ENCODE data around the gene C20orf141. TPM values are rescaled to one million over a fixed set of nuclear protein-coding genes. Genes with fewer than 3 reads are reported as not detected.

Gene C20orf141
- total RNA-seq, 1 experiment from 2014 or later = not detected

GRCh38 chr20:2798814-2799213, 16.0 kb upstream of the C20orf141 start:
- no peak overlapping the region for H3K18ac ChIP-seq (ENCODE audit: insufficient read length, low read depth, low read length)
- Mint-ChIP-seq H3K4me1 (peaks cover 25 to 29% of the 10 kb centered on the region in 2 experiments), H3K27ac (peak overlapping the region in 1 of 3 experiments; percentile 79; a peak in 2 of 7 replicates), H3K36me3 (ENCODE audit: insufficient read depth in 1 of 3, low read depth in 3 of 3) (peaks cover 23 to 61% (median 38%) of the 10 kb centered on the region in 3 experiments), H3K27me3 (ENCODE audit: low read depth) (peaks cover 26% of the 10 kb centered on the region), H3K9me3 (no peaks in the 10 kb centered on the region; a peak in 1 of 5 replicates), H3K4me3 (peak overlapping the region; percentile 98 to 99)
- no peak overlapping the region for H2BK20ac ChIP-seq (ENCODE audit: low read depth, low read length, poor library complexity, severe bottlenecking)
- H3K79me1 ChIP-seq (ENCODE audit: insufficient read depth, low read depth, low read length, poor library complexity, severe bottlenecking) = no peaks in the 10 kb centered on the region
- no peak overlapping the region for H3K27ac ChIP-seq (ENCODE audit: insufficient read length, low read depth, low read length)
- H3K9ac ChIP-seq (ENCODE audit: extremely low read depth, insufficient read length, low read length) = no peak overlapping the region
- peaks cover 15% of the 10 kb centered on the region for H3K27me3 ChIP-seq (ENCODE audit: insufficient read depth, low read length)
- peak; percentile 73 for DNase-seq
- H3K4ac ChIP-seq (ENCODE audit: low read depth, low read length) = no peak overlapping the region
- no peak overlapping the region for H4K5ac ChIP-seq (ENCODE audit: insufficient read length, low read depth, low read length)
- H3K23ac ChIP-seq (ENCODE audit: insufficient read length, low read depth, low read length) = no peak overlapping the region
- no CpG with 5 or more reads among the region's 6 CpGs for WGBS (ENCODE audit: extremely low coverage, insufficient read length, low lambda C conversion rate)
- no peak overlapping the region for H3K14ac ChIP-seq (ENCODE audit: insufficient read depth, low read length)
- H2AFZ ChIP-seq (ENCODE audit: low read length) = no peak overlapping the region
- no peak overlapping the region for H2BK120ac ChIP-seq (ENCODE audit: low read depth, low read length, poor library complexity, severe bottlenecking)
- TF ChIP-seq CTCF (conservative IDR thresholded peaks at IDR 0.05) = no peak
- H2AK5ac ChIP-seq (ENCODE audit: insufficient read length, low read length) = no peak overlapping the region
- H3K23me2 ChIP-seq (ENCODE audit: insufficient read length, low read depth, low read length, poor library complexity, severe bottlenecking) = peaks cover 7% of the 10 kb centered on the region
- no peaks in the 10 kb centered on the region for H3K9me3 ChIP-seq (ENCODE audit: control insufficient read depth, low read depth, low read length)
- H2BK5ac ChIP-seq (ENCODE audit: insufficient read length, low read length) = no peak overlapping the region
- H4K8ac ChIP-seq (replicated peaks; ENCODE audit: insufficient read length, low read depth, low read length) = no peak overlapping the region
- no peaks in the 10 kb centered on the region for H4K20me1 ChIP-seq (ENCODE audit: control insufficient read depth, insufficient read depth, insufficient read length)
- H3K4me2 ChIP-seq (ENCODE audit: insufficient read depth, insufficient read length, low read length) = no peak overlapping the region
- no peak overlapping the region for H2BK15ac ChIP-seq (ENCODE audit: low read depth, low read length)
- H4K91ac ChIP-seq (ENCODE audit: insufficient read length, low read depth, low read length) = no peak overlapping the region
- H3K56ac ChIP-seq (ENCODE audit: insufficient read length, low read depth, low read length) = no peak overlapping the region
- no peaks in the 10 kb centered on the region; the same call in 1 of the 2 replicates for H3K4me1 ChIP-seq (ENCODE audit: insufficient read depth, low read length)
- no peak overlapping the region for H2BK12ac ChIP-seq (ENCODE audit: insufficient read length, low read depth, low read length)
- no peaks in the 10 kb centered on the region for H3K79me2 ChIP-seq (ENCODE audit: insufficient read depth, low read length)
- H3T11ph ChIP-seq (ENCODE audit: low read length) = no peak overlapping the region
